Measurements from ENCODE around the gene MYO1A.
"Not testable (repeated sequence)": the region's sequence is repeated elsewhere in the genome, so short reads cannot be mapped to it uniquely, and the experiment has no call there.

The MYO1A gene

DNA sequence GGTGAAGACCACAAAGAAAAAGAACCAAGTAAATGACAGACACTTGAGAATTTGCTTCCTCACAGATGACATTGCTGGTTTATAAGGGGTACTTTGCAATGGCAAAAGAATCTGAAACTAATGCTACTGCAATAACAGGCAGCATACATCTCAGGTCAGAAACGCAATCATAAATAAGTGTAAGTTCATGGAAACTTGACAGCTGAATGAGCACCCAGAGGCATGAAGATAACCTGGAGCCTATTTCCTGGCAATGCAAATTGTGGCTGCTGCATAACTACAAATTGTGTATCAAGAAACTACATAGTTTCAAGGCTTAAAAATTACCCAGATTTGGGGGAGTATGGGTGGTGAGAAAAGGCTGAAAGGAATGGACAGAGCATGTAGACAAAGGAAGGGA is 8.5 kb upstream of the MYO1A start:
- no peaks in the 10 kb centered on the region for H3K79me1 ChIP-seq (ENCODE audit: low read depth, low read length)
- H3K14ac ChIP-seq (ENCODE audit: low read length) = no peak overlapping the region
- no peak overlapping the region for H2AFZ ChIP-seq (ENCODE audit: low read length)
- no peaks in the 10 kb centered on the region for H3K4me1 ChIP-seq (ENCODE audit: control insufficient read depth in 2 of 2, insufficient read depth in 1 of 2, low read depth in 1 of 2, low read length in 2 of 2)
- H2BK5ac ChIP-seq (ENCODE audit: low read length) = no peak overlapping the region
- no peak overlapping the region for H3K4me2 ChIP-seq (ENCODE audit: insufficient read depth, low read length, poor library complexity, severe bottlenecking)
- H4K91ac ChIP-seq (ENCODE audit: low read depth, low read length, poor library complexity) = no peak overlapping the region
- no peak overlapping the region for H4K8ac ChIP-seq (ENCODE audit: low read depth, low read length)
- no peak overlapping the region for H3K18ac ChIP-seq (ENCODE audit: low read length)
- no peak overlapping the region for H3K9ac ChIP-seq (ENCODE audit: low read depth, low read length, poor library complexity)
- no peak overlapping the region for H2BK120ac ChIP-seq (ENCODE audit: low read depth, low read length)
- no peak overlapping the region for H3K4ac ChIP-seq (ENCODE audit: low read length)
- H3K36me3 ChIP-seq (replicated peaks in 1 of 2; ENCODE audit: control insufficient read depth in 2 of 2, insufficient read depth in 2 of 2, low read length in 2 of 2) = peaks cover 35 to 87% of the 10 kb centered on the region in 2 donors
- no peak overlapping the region for H2AK5ac ChIP-seq (ENCODE audit: low read depth, low read length)
- no peak overlapping the region for H3K23ac ChIP-seq (ENCODE audit: low read depth, low read length, poor library complexity)
- peaks cover 0 to 3% of the 10 kb centered on the region in 2 donors for H3K9me3 ChIP-seq (replicated peaks in 1 of 2; ENCODE audit: control insufficient read depth in 2 of 2, insufficient read depth in 1 of 2, low read depth in 1 of 2, low read length in 2 of 2)
- H2BK12ac ChIP-seq (ENCODE audit: low read length) = no peak overlapping the region
- no peak overlapping the region for H3K27ac ChIP-seq (replicated peaks; ENCODE audit: low read length)
- DNase-seq (ENCODE audit: low spot score) = no peak
- H3K27me3 ChIP-seq (ENCODE audit: control insufficient read depth in 3 of 3, insufficient read depth in 3 of 3, low read depth in 1 of 3, low read length in 3 of 3) = no peaks in the 10 kb centered on the region
- WGBS, 2 donors (ENCODE audit: extremely low coverage in 2 of 2, insufficient read length in 2 of 2, insufficient replicate concordance in 1 of 2) = no CpG with 5 or more reads among the region's 1 CpG
- no peak overlapping the region for H3K4me3 ChIP-seq (ENCODE audit: low read length in 2 of 2)
- H2BK15ac ChIP-seq (ENCODE audit: low read length) = no peak overlapping the region

DNA sequence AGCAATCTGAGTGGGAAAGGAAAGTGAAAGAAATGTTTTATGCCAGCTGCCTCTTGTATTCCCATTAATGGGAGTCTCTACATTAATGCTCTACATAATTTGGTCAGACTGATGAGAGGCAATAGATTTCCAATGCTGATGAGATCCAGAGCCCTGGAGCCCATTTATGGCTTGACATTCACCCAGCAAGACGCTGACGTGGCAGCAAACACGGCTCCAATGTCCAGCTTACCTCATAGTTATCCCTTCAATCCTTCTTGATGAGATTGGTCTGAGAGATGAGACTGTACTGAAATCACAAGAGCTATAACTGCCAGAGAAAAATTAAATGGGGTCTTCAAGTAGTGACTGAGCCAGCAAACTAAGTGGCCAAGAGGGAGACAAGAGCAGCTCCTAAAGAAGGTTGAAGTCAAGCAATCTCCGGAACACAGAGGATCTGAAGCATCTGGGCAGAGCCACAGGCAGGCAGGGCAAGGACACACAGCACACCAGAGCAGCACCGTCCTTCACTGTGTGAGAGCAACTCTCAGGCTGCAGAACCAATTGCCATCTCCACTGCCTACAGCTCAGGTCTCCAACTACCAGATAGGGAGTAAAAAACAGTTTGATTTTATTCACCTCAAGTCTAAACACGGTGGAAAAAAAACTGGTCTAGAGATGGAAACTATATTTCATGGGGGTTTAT is 7.3 kb upstream of the MYO1A start:
- Histone ChIP-seq H3K79me1 (ENCODE audit: low read depth, low read length) (no peaks in the 10 kb centered on the region), H2BK12ac (ENCODE audit: low read length) (no peak overlapping the region), H2BK5ac (ENCODE audit: low read length) (no peak overlapping the region), H3K23ac (ENCODE audit: low read depth, low read length, poor library complexity) (no peak overlapping the region), H3K4me3 (ENCODE audit: low read length in 2 of 2) (no peak overlapping the region), H2BK120ac (ENCODE audit: low read depth, low read length) (no peak overlapping the region), H4K91ac (ENCODE audit: low read depth, low read length, poor library complexity) (no peak overlapping the region), H3K9me3 (replicated peaks in 1 of 2; ENCODE audit: control insufficient read depth in 2 of 2, insufficient read depth in 1 of 2, low read depth in 1 of 2, low read length in 2 of 2) (peaks cover 0 to 3% of the 10 kb centered on the region in 2 donors), H3K4me2 (ENCODE audit: insufficient read depth, low read length, poor library complexity, severe bottlenecking) (no peak overlapping the region), H4K8ac (ENCODE audit: low read depth, low read length) (no peak overlapping the region), H3K27ac (replicated peaks; ENCODE audit: low read length) (no peak overlapping the region), H3K14ac (ENCODE audit: low read length) (no peak overlapping the region), H3K4ac (ENCODE audit: low read length) (no peak overlapping the region), H3K27me3 (ENCODE audit: control insufficient read depth in 3 of 3, insufficient read depth in 3 of 3, low read depth in 1 of 3, low read length in 3 of 3) (no peaks in the 10 kb centered on the region), H3K36me3 (replicated peaks in 1 of 2; ENCODE audit: control insufficient read depth in 2 of 2, insufficient read depth in 2 of 2, low read length in 2 of 2) (peaks cover 30 to 76% of the 10 kb centered on the region in 2 donors), H3K4me1 (ENCODE audit: control insufficient read depth in 2 of 2, insufficient read depth in 1 of 2, low read depth in 1 of 2, low read length in 2 of 2) (no peaks in the 10 kb centered on the region), H2BK15ac (ENCODE audit: low read length) (no peak overlapping the region), H2AFZ (ENCODE audit: low read length) (no peak overlapping the region), H2AK5ac (ENCODE audit: low read depth, low read length) (no peak overlapping the region), H3K9ac (ENCODE audit: low read depth, low read length, poor library complexity) (no peak overlapping the region), H3K18ac (ENCODE audit: low read length) (no peak overlapping the region)
- no peak for DNase-seq (ENCODE audit: low spot score)
- no CpG with 5 or more reads among the region's 6 CpGs for WGBS, 2 donors (ENCODE audit: extremely low coverage in 2 of 2, insufficient read length in 2 of 2, insufficient replicate concordance in 1 of 2)

GRCh38 chr12:57055824-57056223 is 5.9 kb upstream of the MYO1A start:
- Histone ChIP-seq H3K23ac (ENCODE audit: low read depth, low read length, poor library complexity) (no peak overlapping the region), H2BK15ac (ENCODE audit: low read length) (no peak overlapping the region), H2AFZ (ENCODE audit: low read length) (no peak overlapping the region), H3K36me3 (replicated peaks in 1 of 2; ENCODE audit: control insufficient read depth in 2 of 2, insufficient read depth in 2 of 2, low read length in 2 of 2) (peaks cover 27 to 63% of the 10 kb centered on the region in 2 donors), H2BK5ac (ENCODE audit: low read length) (no peak overlapping the region), H3K79me1 (ENCODE audit: low read depth, low read length) (no peaks in the 10 kb centered on the region), H3K9ac (ENCODE audit: low read depth, low read length, poor library complexity) (no peak overlapping the region), H3K27me3 (ENCODE audit: control insufficient read depth in 3 of 3, insufficient read depth in 3 of 3, low read depth in 1 of 3, low read length in 3 of 3) (no peaks in the 10 kb centered on the region), H3K27ac (replicated peaks; ENCODE audit: low read length) (no peak overlapping the region), H3K4me1 (ENCODE audit: control insufficient read depth in 2 of 2, insufficient read depth in 1 of 2, low read depth in 1 of 2, low read length in 2 of 2) (no peaks in the 10 kb centered on the region), H3K14ac (ENCODE audit: low read length) (no peak overlapping the region), H3K18ac (ENCODE audit: low read length) (no peak overlapping the region), H2BK120ac (ENCODE audit: low read depth, low read length) (no peak overlapping the region), H3K4ac (ENCODE audit: low read length) (no peak overlapping the region), H4K91ac (ENCODE audit: low read depth, low read length, poor library complexity) (no peak overlapping the region), H4K8ac (ENCODE audit: low read depth, low read length) (no peak overlapping the region), H3K4me3 (ENCODE audit: low read length in 2 of 2) (no peak overlapping the region), H2AK5ac (ENCODE audit: low read depth, low read length) (no peak overlapping the region), H2BK12ac (ENCODE audit: low read length) (no peak overlapping the region), H3K4me2 (ENCODE audit: insufficient read depth, low read length, poor library complexity, severe bottlenecking) (no peak overlapping the region), H3K9me3 (replicated peaks in 1 of 2; ENCODE audit: control insufficient read depth in 2 of 2, insufficient read depth in 1 of 2, low read depth in 1 of 2, low read length in 2 of 2) (peaks cover 0 to 3% of the 10 kb centered on the region in 2 donors)
- DNase-seq (ENCODE audit: low spot score) = no peak
- no CpG with 5 or more reads among the region's 3 CpGs for WGBS, 2 donors (ENCODE audit: extremely low coverage in 2 of 2, insufficient read length in 2 of 2, insufficient replicate concordance in 1 of 2)

- not testable (repeated sequence) for H3K4me1 ChIP-seq (ENCODE audit: control insufficient read depth in 2 of 2, insufficient read depth in 1 of 2, low read depth in 1 of 2, low read length in 2 of 2); H3K9me3 ChIP-seq (replicated peaks in 1 of 2; ENCODE audit: control insufficient read depth in 2 of 2, insufficient read depth in 1 of 2, low read depth in 1 of 2, low read length in 2 of 2); H3K4me3 ChIP-seq (ENCODE audit: low read length in 2 of 2); H4K91ac ChIP-seq (ENCODE audit: low read depth, low read length, poor library complexity); H2AK5ac ChIP-seq (ENCODE audit: low read depth, low read length); DNase-seq (ENCODE audit: low spot score); H4K8ac ChIP-seq (ENCODE audit: low read depth, low read length); H3K27me3 ChIP-seq (ENCODE audit: control insufficient read depth in 3 of 3, insufficient read depth in 3 of 3, low read depth in 1 of 3, low read length in 3 of 3); H3K4ac ChIP-seq (ENCODE audit: low read length); H3K18ac ChIP-seq (ENCODE audit: low read length); H2AFZ ChIP-seq (ENCODE audit: low read length); H3K4me2 ChIP-seq (ENCODE audit: insufficient read depth, low read length, poor library complexity, severe bottlenecking); H3K79me1 ChIP-seq (ENCODE audit: low read depth, low read length); H2BK12ac ChIP-seq (ENCODE audit: low read length); H3K9ac ChIP-seq (ENCODE audit: low read depth, low read length, poor library complexity); H2BK15ac ChIP-seq (ENCODE audit: low read length); H2BK5ac ChIP-seq (ENCODE audit: low read length); H2BK120ac ChIP-seq (ENCODE audit: low read depth, low read length); H3K23ac ChIP-seq (ENCODE audit: low read depth, low read length, poor library complexity); H3K27ac ChIP-seq (replicated peaks; ENCODE audit: low read length); H3K14ac ChIP-seq (ENCODE audit: low read length)
- no CpG with 5 or more reads among the region's 4 CpGs for WGBS, 2 donors (ENCODE audit: extremely low coverage in 2 of 2, insufficient read length in 2 of 2, insufficient replicate concordance in 1 of 2)
- H3K36me3 ChIP-seq (replicated peaks in 1 of 2; ENCODE audit: control insufficient read depth in 2 of 2, insufficient read depth in 2 of 2, low read length in 2 of 2) = peaks cover 16 to 44% of the 10 kb centered on the region in 2 donors
Measured at GRCh38 chr12:57053901-57054300, 4.0 kb upstream of the MYO1A start.

All from neuronal stem cell (in vitro differentiated cells).